NCI-H128 (cell line): ENCODE results near the gene EHD2.
"Not testable (repeated sequence)": the region's sequence is repeated elsewhere in the genome, so short reads cannot be mapped to it uniquely, and the experiment has no call there.

Experiments
- DNase-seq: peaks from one replicate; lab custom pipeline; 2025; ENCODE audit not compliant: unreplicated experiment; lab: John Stamatoyannopoulos, UW

Gene EHD2

GRCh38 chr19:47713046-47714021 is at the start of gene EHD2:
Gene EHD2, plus strand, starts transcription at chr19:47713422. Its CDS starts 3,191 bp downstream, at chr19:47716613.
- no peak for DNase-seq

- no peak for DNase-seq
These were observed 49.7 kb upstream of the EHD2 start for GRCh38 chr19:47663435-47663910.

GRCh38 chr19:47663911-47664771 is 49.1 kb upstream of the EHD2 start:
- no peak for DNase-seq

- not testable (repeated sequence) for DNase-seq
These were observed 44.7 kb upstream of the EHD2 start for GRCh38 chr19:47668556-47668955.

GRCh38 chr19:47670736-47671135 is 42.5 kb upstream of the EHD2 start:
- DNase-seq = no peak

- no peak for DNase-seq
These were observed 41.7 kb upstream of the EHD2 start for GRCh38 chr19:47671499-47671898.

GRCh38 chr19:47673426-47673825 is 39.8 kb upstream of the EHD2 start:
- no peak for DNase-seq

- no peak for DNase-seq
These were observed 38.7 kb upstream of the EHD2 start for GRCh38 chr19:47674548-47674947.

GRCh38 chr19:47675271-47675670 is 38.0 kb upstream of the EHD2 start:
- DNase-seq = no peak

GRCh38 chr19:47675859-47676258 is 37.4 kb upstream of the EHD2 start:
- no peak for DNase-seq

- no peak for DNase-seq
These were observed 36.4 kb upstream of the EHD2 start for GRCh38 chr19:47676811-47677210.

GRCh38 chr19:47679251-47679900 is 33.8 kb upstream of the EHD2 start:
- no peak for DNase-seq

- no peak for DNase-seq
These were observed 33.0 kb upstream of the EHD2 start for GRCh38 chr19:47679922-47680857.

- DNase-seq = no peak
These were observed 32.3 kb upstream of the EHD2 start for GRCh38 chr19:47680858-47681332.

GRCh38 chr19:47681388-47681787 is 31.8 kb upstream of the EHD2 start:
- no peak for DNase-seq

GRCh38 chr19:47681936-47682335 is 31.3 kb upstream of the EHD2 start:
- no peak for DNase-seq

GRCh38 chr19:47682939-47683338 is 30.3 kb upstream of the EHD2 start:
- DNase-seq = no peak

GRCh38 chr19:47686679-47687450 is 26.4 kb upstream of the EHD2 start:
- DNase-seq = no peak

- no peak for DNase-seq
These were observed 25.3 kb upstream of the EHD2 start for GRCh38 chr19:47687906-47688305.
